HEK293 (cell line): ENCODE data around the gene ARHGAP15.

ENCODE experiments used
- BCL11B ChIP-seq: fragments of 450-650 bp; formaldehyde crosslinking; IDR thresholded peaks from 2 replicates; pipeline ENCODE4 v1.5.1; 2016; ENCODE audit warnings: low read depth, missing biosample characterization, missing genetic modification characterization
- ELK4 ChIP-seq: IDR thresholded peaks from 2 replicates; pipeline ENCODE4 v1.6.1; 2011; ENCODE audit warnings: mild to moderate bottlenecking, low read depth, low read length, borderline replicate concordance
- GLIS1 ChIP-seq: fragments of 450-650 bp; formaldehyde crosslinking; IDR thresholded peaks from 2 replicates; pipeline ENCODE4 v1.5.1; 2016; ENCODE audit warnings: missing biosample characterization, missing genetic modification characterization
- KLF8 ChIP-seq: fragments of 450-650 bp; formaldehyde crosslinking; IDR thresholded peaks from 2 replicates; pipeline ENCODE4 v1.5.1; 2016; ENCODE audit warnings: missing biosample characterization, missing genetic modification characterization
- MZF1 ChIP-seq: fragments of 450-650 bp; formaldehyde crosslinking; IDR thresholded peaks from 2 replicates; pipeline ENCODE4 v1.5.1; 2017; ENCODE audit warnings: missing biosample characterization, missing genetic modification characterization, borderline replicate concordance
- OVOL3 ChIP-seq: fragments of 450-650 bp; formaldehyde crosslinking; IDR thresholded peaks from 2 replicates; pipeline ENCODE4 v1.5.1; 2016; ENCODE audit warnings: missing biosample characterization, missing genetic modification characterization
- REST ChIP-seq: fragments of 450-650 bp; formaldehyde crosslinking; IDR thresholded peaks from 2 replicates; pipeline ENCODE4 v1.5.1; 2016; ENCODE audit warnings: missing biosample characterization, missing genetic modification characterization
- SCRT2 ChIP-seq: fragments of 450-650 bp; formaldehyde crosslinking; IDR thresholded peaks from 2 replicates; pipeline ENCODE4 v1.5.1; 2016; ENCODE audit warnings: missing biosample characterization, missing genetic modification characterization
- SP7 ChIP-seq: fragments of 450-650 bp; formaldehyde crosslinking; IDR thresholded peaks from 2 replicates; pipeline ENCODE4 v1.5.1; 2016; ENCODE audit warnings: missing biosample characterization, missing genetic modification characterization
- TCF7L2 ChIP-seq: IDR thresholded peaks from 2 replicates; pipeline ENCODE4 v1.6.1; 2011; ENCODE audit warnings: low read depth, mild to moderate bottlenecking, inconsistent platforms, low read length, moderate library complexity, borderline replicate concordance
- ZBTB17 ChIP-seq: fragments of 450-650 bp; formaldehyde crosslinking; IDR thresholded peaks from 2 replicates; pipeline ENCODE4 v1.5.1; 2016; ENCODE audit warnings: missing biosample characterization, missing genetic modification characterization
- ZNF138 ChIP-seq: fragments of 450-650 bp; formaldehyde crosslinking; IDR thresholded peaks from 2 replicates; pipeline ENCODE4 v1.5.1; 2016; ENCODE audit warnings: missing biosample characterization, missing genetic modification characterization, borderline replicate concordance
- ZNF157 ChIP-seq: fragments of 450-650 bp; formaldehyde crosslinking; IDR thresholded peaks from 2 replicates; pipeline ENCODE4 v1.5.1; 2016; ENCODE audit warnings: missing biosample characterization, missing genetic modification characterization
- ZNF184 ChIP-seq: fragments of 450-650 bp; IDR thresholded peaks from 2 replicates; pipeline ENCODE4 v1.5.1; 2018; ENCODE audit warnings: missing biosample characterization, mild to moderate bottlenecking, missing genetic modification characterization
- ZNF341 ChIP-seq: fragments of 450-650 bp; formaldehyde crosslinking; IDR thresholded peaks from 2 replicates; pipeline ENCODE4; 2016; ENCODE audit warnings: low read depth, missing biosample characterization, missing genetic modification characterization
- ZNF394 ChIP-seq: fragments of 450-650 bp; formaldehyde crosslinking; IDR thresholded peaks from 2 replicates; pipeline ENCODE4 v1.5.1; 2016; ENCODE audit warnings: missing biosample characterization, missing genetic modification characterization, mild to moderate bottlenecking, moderate library complexity, borderline replicate concordance
- ZNF473 ChIP-seq: fragments of 450-650 bp; formaldehyde crosslinking; IDR thresholded peaks from 2 replicates; pipeline ENCODE4 v1.5.1; 2017; ENCODE audit warnings: missing biosample characterization, missing genetic modification characterization
- ZNF48 ChIP-seq: fragments of 450-650 bp; formaldehyde crosslinking; IDR thresholded peaks from 2 replicates; pipeline ENCODE4 v1.5.1; 2016; ENCODE audit warnings: missing biosample characterization, missing genetic modification characterization
- ZNF571 ChIP-seq: fragments of 450-650 bp; formaldehyde crosslinking; IDR thresholded peaks from 2 replicates; pipeline ENCODE4 v1.5.0; 2017; ENCODE audit warnings: missing biosample characterization, missing genetic modification characterization
- ZNF610 ChIP-seq: fragments of 450-650 bp; formaldehyde crosslinking; IDR thresholded peaks from 2 replicates; pipeline ENCODE4 v1.5.1; 2016; ENCODE audit warnings: missing biosample characterization, missing genetic modification characterization, borderline replicate concordance
- ZNF654 ChIP-seq: fragments of 450-650 bp; formaldehyde crosslinking; IDR thresholded peaks from 2 replicates; pipeline ENCODE4 v1.5.1; 2016; ENCODE audit warnings: low read depth, missing biosample characterization, missing genetic modification characterization
- ZNF707 ChIP-seq: fragments of 450-650 bp; formaldehyde crosslinking; IDR thresholded peaks from 2 replicates; pipeline ENCODE4 v1.5.1; 2016; ENCODE audit warnings: missing biosample characterization, missing genetic modification characterization
- ZNF747 ChIP-seq: fragments of 450-650 bp; formaldehyde crosslinking; IDR thresholded peaks from 2 replicates; pipeline ENCODE4 v1.5.1; 2016; ENCODE audit warnings: missing biosample characterization, missing genetic modification characterization
- ZNF843 ChIP-seq: fragments of 450-650 bp; formaldehyde crosslinking; IDR thresholded peaks from 2 replicates; pipeline ENCODE4 v1.5.1; 2016; ENCODE audit warnings: missing biosample characterization, missing genetic modification characterization
- ZSCAN23 ChIP-seq: fragments of 450-650 bp; formaldehyde crosslinking; IDR thresholded peaks from 2 replicates; pipeline ENCODE4 v1.5.1; 2016; ENCODE audit warnings: missing biosample characterization, missing genetic modification characterization
- ZSCAN4 ChIP-seq: fragments of 450-650 bp; formaldehyde crosslinking; IDR thresholded peaks from 2 replicates; pipeline ENCODE4 v1.5.1; 2017; ENCODE audit warnings: missing biosample characterization, missing genetic modification characterization
- TF ChIP-seq, protein P1 (sequence below): fragments of 450-650 bp; IDR thresholded peaks from 2 replicates; pipeline ENCODE4 v1.5.1; 2018; ENCODE audit warnings: missing biosample characterization, mild to moderate bottlenecking, missing genetic modification characterization
- TF ChIP-seq, protein P2 (sequence below): fragments of 450-650 bp; formaldehyde crosslinking; IDR thresholded peaks from 2 replicates; pipeline ENCODE4 v1.5.1; 2016; ENCODE audit warnings: missing biosample characterization, missing genetic modification characterization
- TF ChIP-seq, protein P3 (sequence below): fragments of 450-650 bp; formaldehyde crosslinking; IDR thresholded peaks from 2 replicates; pipeline ENCODE4 v1.5.1; 2016; ENCODE audit warnings: missing biosample characterization, missing genetic modification characterization
- TF ChIP-seq, protein P4 (sequence below): fragments of 450-650 bp; IDR thresholded peaks from 2 replicates; pipeline ENCODE4 v1.5.1; 2018; ENCODE audit warnings: missing biosample characterization, missing genetic modification characterization

The ARHGAP15 gene

DNA sequence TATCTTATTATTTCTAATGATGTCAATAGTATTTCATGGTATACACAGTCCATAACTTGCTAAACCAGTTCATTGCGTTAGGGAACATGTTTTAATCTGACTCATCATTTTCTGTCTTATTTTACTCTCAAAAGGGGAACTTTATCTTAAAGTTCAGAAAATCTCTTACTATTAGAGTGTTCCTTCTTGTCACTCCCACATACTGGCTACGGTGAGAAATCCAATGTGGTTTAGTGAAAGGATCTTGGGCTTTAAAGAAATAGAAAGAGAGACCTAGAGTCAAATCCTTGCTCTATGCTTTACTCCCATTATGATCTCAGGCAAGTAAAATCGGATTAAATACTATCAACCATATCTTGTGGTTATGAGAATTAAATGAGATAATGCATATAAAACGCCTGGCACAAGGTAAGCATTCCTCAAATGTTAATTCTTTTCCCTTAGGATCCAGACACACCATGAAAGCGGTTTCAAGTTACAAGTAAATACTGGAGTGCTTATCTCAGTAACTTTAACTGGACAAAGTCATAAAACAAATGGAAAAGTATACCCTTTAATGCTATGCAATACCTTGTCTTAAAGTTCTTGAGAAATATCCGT lies 576.0 kb downstream of the ARHGAP15 start (continued):
- TF ChIP-seq ZNF654 (tag by site-specific recombination) = no peak
- TF ChIP-seq MZF1 (tag by site-specific recombination) = peak; percentile 50; the same call in 1 of the 2 replicates
- TF ChIP-seq ZNF843 (tag by site-specific recombination) = peak; percentile 94
- TF ChIP-seq REST = no peak
- no peak for TF ChIP-seq ZNF138 (tag by site-specific recombination)
- peak; percentile 81 for TF ChIP-seq SP7
- TF ChIP-seq ZNF157 (tag by site-specific recombination) = no peak
- TF ChIP-seq ZNF610 (tag by site-specific recombination) = 0 out of 2 replicates have a peak, but pooled peaks have one; percentile 17
- TF ChIP-seq ZSCAN4 = no peak
- TF ChIP-seq ZNF707 (tag by site-specific recombination) = no peak
- TF ChIP-seq, protein P1, sequence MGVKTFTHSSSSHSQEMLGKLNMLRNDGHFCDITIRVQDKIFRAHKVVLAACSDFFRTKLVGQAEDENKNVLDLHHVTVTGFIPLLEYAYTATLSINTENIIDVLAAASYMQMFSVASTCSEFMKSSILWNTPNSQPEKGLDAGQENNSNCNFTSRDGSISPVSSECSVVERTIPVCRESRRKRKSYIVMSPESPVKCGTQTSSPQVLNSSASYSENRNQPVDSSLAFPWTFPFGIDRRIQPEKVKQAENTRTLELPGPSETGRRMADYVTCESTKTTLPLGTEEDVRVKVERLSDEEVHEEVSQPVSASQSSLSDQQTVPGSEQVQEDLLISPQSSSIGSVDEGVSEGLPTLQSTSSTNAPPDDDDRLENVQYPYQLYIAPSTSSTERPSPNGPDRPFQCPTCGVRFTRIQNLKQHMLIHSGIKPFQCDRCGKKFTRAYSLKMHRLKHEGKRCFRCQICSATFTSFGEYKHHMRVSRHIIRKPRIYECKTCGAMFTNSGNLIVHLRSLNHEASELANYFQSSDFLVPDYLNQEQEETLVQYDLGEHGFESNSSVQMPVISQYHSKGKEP (tag by site-specific recombination) = peak; percentile 75
- no peak for TF ChIP-seq ZNF747 (tag by site-specific recombination)
- no peak for TF ChIP-seq ZNF48 (tag by site-specific recombination)
- TF ChIP-seq ZNF394 = no peak
- TF ChIP-seq BCL11B (tag by site-specific recombination) = peak; percentile 75
- TF ChIP-seq TCF7L2 = no peak; the same call in 1 of the 2 replicates
- TF ChIP-seq ELK4 = no peak
- no peak for TF ChIP-seq ZNF473 (tag by site-specific recombination)
- TF ChIP-seq, protein P2, sequence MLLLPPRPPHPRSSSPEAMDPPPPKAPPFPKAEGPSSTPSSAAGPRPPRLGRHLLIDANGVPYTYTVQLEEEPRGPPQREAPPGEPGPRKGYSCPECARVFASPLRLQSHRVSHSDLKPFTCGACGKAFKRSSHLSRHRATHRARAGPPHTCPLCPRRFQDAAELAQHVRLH (tag by site-specific recombination) = peak; percentile 91
- no peak for TF ChIP-seq SCRT2 (tag by site-specific recombination)
- TF ChIP-seq GLIS1 (tag by site-specific recombination) = no peak
- TF ChIP-seq, protein P3, sequence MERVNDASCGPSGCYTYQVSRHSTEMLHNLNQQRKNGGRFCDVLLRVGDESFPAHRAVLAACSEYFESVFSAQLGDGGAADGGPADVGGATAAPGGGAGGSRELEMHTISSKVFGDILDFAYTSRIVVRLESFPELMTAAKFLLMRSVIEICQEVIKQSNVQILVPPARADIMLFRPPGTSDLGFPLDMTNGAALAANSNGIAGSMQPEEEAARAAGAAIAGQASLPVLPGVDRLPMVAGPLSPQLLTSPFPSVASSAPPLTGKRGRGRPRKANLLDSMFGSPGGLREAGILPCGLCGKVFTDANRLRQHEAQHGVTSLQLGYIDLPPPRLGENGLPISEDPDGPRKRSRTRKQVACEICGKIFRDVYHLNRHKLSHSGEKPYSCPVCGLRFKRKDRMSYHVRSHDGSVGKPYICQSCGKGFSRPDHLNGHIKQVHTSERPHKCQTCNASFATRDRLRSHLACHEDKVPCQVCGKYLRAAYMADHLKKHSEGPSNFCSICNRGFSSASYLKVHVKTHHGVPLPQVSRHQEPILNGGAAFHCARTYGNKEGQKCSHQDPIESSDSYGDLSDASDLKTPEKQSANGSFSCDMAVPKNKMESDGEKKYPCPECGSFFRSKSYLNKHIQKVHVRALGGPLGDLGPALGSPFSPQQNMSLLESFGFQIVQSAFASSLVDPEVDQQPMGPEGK = no peak
- TF ChIP-seq, protein P4, sequence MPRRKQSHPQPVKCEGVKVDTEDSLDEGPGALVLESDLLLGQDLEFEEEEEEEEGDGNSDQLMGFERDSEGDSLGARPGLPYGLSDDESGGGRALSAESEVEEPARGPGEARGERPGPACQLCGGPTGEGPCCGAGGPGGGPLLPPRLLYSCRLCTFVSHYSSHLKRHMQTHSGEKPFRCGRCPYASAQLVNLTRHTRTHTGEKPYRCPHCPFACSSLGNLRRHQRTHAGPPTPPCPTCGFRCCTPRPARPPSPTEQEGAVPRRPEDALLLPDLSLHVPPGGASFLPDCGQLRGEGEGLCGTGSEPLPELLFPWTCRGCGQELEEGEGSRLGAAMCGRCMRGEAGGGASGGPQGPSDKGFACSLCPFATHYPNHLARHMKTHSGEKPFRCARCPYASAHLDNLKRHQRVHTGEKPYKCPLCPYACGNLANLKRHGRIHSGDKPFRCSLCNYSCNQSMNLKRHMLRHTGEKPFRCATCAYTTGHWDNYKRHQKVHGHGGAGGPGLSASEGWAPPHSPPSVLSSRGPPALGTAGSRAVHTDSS (tag by site-specific recombination) = no peak
- no peak for TF ChIP-seq ZNF341 (tag by site-specific recombination)
- no peak for TF ChIP-seq KLF8 (tag by site-specific recombination)
- TF ChIP-seq ZBTB17 = peak; percentile 38; the same call in 1 of the 2 replicates
- TF ChIP-seq ZSCAN23 (tag by site-specific recombination) = no peak
- TF ChIP-seq ZNF184 (tag by site-specific recombination) = no peak
- peak; percentile 79; the same call in 1 of the 2 replicates for TF ChIP-seq OVOL3 (tag by site-specific recombination)
- no peak for TF ChIP-seq ZNF571
